Fibroblast of lung (primary cell): Measurements from ENCODE around the gene MFSD12.

Source experiments
- EZH2 ChIP-seq: IDR thresholded peaks from 2 replicates; pipeline ENCODE4 v1.5.1; 2012; ENCODE audit warnings: low read length, control low read depth, mild to moderate bottlenecking; ENCODE audit errors: missing control alignments
- TF ChIP-seq, protein P1 (sequence below), 2 donors: IDR thresholded peaks in 1 of 2; conservative IDR thresholded peaks in 1 of 2; 1 replicate in 1 of 2; 2 replicates in 1 of 2; pipeline ENCODE4 v1.5.1; 2011 to 2012; ENCODE audit warnings: low read length in 2 of 2, control low read depth in 1 of 2, inconsistent platforms in 1 of 2, low read depth in 1 of 2, mild to moderate bottlenecking in 1 of 2

DNA sequence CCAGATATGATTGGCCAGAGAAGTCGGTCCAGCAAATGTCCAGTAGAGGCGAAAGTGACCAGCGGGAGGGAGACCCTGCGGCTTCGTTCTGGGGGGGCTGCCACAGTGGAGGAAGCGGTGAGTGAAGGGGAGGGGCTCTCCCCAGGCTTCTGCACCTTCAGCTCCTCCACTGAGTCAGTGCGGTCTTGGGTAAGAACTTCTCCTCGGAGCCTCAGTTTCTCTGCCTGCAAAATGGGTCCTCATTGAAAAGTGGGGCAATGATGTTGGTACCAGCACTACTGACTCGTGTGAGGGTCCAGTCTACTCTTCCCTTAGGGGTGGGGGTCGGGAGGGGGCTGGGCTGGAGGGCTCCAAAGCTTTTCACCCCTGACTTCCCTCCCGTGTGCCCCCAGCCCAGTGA lies 32.1 kb upstream of the MFSD12 start:
- TF ChIP-seq, protein P1, sequence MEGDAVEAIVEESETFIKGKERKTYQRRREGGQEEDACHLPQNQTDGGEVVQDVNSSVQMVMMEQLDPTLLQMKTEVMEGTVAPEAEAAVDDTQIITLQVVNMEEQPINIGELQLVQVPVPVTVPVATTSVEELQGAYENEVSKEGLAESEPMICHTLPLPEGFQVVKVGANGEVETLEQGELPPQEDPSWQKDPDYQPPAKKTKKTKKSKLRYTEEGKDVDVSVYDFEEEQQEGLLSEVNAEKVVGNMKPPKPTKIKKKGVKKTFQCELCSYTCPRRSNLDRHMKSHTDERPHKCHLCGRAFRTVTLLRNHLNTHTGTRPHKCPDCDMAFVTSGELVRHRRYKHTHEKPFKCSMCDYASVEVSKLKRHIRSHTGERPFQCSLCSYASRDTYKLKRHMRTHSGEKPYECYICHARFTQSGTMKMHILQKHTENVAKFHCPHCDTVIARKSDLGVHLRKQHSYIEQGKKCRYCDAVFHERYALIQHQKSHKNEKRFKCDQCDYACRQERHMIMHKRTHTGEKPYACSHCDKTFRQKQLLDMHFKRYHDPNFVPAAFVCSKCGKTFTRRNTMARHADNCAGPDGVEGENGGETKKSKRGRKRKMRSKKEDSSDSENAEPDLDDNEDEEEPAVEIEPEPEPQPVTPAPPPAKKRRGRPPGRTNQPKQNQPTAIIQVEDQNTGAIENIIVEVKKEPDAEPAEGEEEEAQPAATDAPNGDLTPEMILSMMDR (conservative IDR thresholded peaks at IDR 0.05 in 1 of 2, IDR thresholded peaks at IDR 0.05 in 1 of 2; ENCODE audit: low read depth in 1 of 2, low read length in 2 of 2) = no peak
- no peak for TF ChIP-seq EZH2
